CD4-positive, alpha-beta T cell treated with Interferon gamma for 1 hour (primary cell): ENCODE results near the gene ARHGAP25.

Experiments
- DNase-seq: peaks from one replicate; pipeline ENCODE4 v3.0.0-alpha.2; 2020

ARHGAP25 gene

GRCh38 chr2:68805025-68805424 is 70.4 kb downstream of the ARHGAP25 start:
- no peak for DNase-seq

GRCh38 chr2:68806511-68807109 is 72.0 kb downstream of the ARHGAP25 start:
- peak; percentile 23 for DNase-seq

- DNase-seq, result peak; percentile 35
Observed at GRCh38 chr2:68807821-68808266, 73.2 kb downstream of the ARHGAP25 start.

- no peak for DNase-seq
Observed at GRCh38 chr2:68809324-68810240, 75.0 kb downstream of the ARHGAP25 start.

GRCh38 chr2:68811364-68811763 is 76.8 kb downstream of the ARHGAP25 start:
- DNase-seq, result no peak

GRCh38 chr2:68812251-68812650 is 77.6 kb downstream of the ARHGAP25 start:
- no peak for DNase-seq

- DNase-seq, result no peak
Observed at GRCh38 chr2:68813596-68813995, 79.0 kb downstream of the ARHGAP25 start.

GRCh38 chr2:68817306-68817705 is 82.7 kb downstream of the ARHGAP25 start:
- DNase-seq, result no peak

- DNase-seq, result no peak
Observed at GRCh38 chr2:68819556-68819955, 84.9 kb downstream of the ARHGAP25 start.

- no peak for DNase-seq
Observed at GRCh38 chr2:68822207-68822872, 87.7 kb downstream of the ARHGAP25 start.

GRCh38 chr2:68824831-68825230 is 90.2 kb downstream of the ARHGAP25 start:
- DNase-seq, result no peak

- no peak for DNase-seq
Observed at GRCh38 chr2:68825866-68826265, 91.3 kb downstream of the ARHGAP25 start.

- DNase-seq, result no peak
Observed at GRCh38 chr2:68827666-68828065, 93.1 kb downstream of the ARHGAP25 start.

- DNase-seq, result peak; percentile 79
Observed at GRCh38 chr2:68828887-68829708, 94.5 kb downstream of the ARHGAP25 start.

GRCh38 chr2:68829749-68830148 is 95.1 kb downstream of the ARHGAP25 start:
- DNase-seq, result no peak

- no peak for DNase-seq
Observed at GRCh38 chr2:68831686-68832232, 97.1 kb downstream of the ARHGAP25 start.

GRCh38 chr2:68832233-68832869 is 97.7 kb downstream of the ARHGAP25 start:
- DNase-seq, result peak; percentile 80

GRCh38 chr2:68833162-68833561 is 98.6 kb downstream of the ARHGAP25 start:
- no peak for DNase-seq

- DNase-seq, result peak; percentile 14
Observed at GRCh38 chr2:68834737-68835376, 100.2 kb downstream of the ARHGAP25 start.

- no peak for DNase-seq
Observed at GRCh38 chr2:68835621-68836020, 101.0 kb downstream of the ARHGAP25 start.

GRCh38 chr2:68837164-68837860 is 102.7 kb downstream of the ARHGAP25 start:
- DNase-seq, result peak; percentile 72
